Measurements from ENCODE around the gene TEC.

GRCh38 chr4:48173056-48173991, 96.3 kb downstream of the TEC start:
- no peak for TF ChIP-seq CTCF (IDR thresholded peaks at IDR 0.05)
- no peak for TF ChIP-seq POLR2A (IDR thresholded peaks at IDR 0.05)
